Measurements from ENCODE around the gene PBX3.
A peak's percentile ranks its signal among the peaks of the same experiment; 100 is the strongest.
"Not testable (repeated sequence)": the region's sequence is repeated elsewhere in the genome, so short reads cannot be mapped to it uniquely, and the experiment has no call there.

PBX3 gene

DNA sequence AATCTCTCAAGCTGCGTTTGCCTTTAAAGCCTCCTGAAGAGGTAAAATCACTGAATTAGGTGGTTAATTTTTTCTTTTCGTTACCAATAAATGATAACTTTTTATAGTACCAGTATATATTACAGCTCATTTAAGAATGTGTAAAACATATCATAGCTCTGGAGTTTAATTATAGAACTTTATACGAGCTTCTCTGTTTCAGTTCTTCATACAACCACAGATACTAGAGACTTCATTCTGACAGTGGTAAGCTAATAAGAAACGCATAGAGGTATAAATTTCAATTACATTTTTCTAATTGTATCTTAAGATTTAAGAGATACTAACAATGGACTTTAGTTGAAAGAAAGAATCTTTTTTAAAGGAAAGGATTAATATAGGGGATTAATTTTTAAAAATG is 73.9 kb downstream of the PBX3 start:
- in situ Hi-C loops (cut with HindIII; ENCODE audit: low sequenced_read_pairs) = no loop called here
- H3K4me3 ChIP-seq (ENCODE audit: low read depth, low read length) = no peak overlapping the region
- no peak for TF ChIP-seq CTCF (IDR thresholded peaks at IDR 0.05; ENCODE audit: low read depth, low read length)
- DNase-seq (ENCODE audit: low read depth, low spot score) = no peak

- no peak for DNase-seq (ENCODE audit: low read depth, low spot score)
- TF ChIP-seq CTCF (IDR thresholded peaks at IDR 0.05; ENCODE audit: low read depth, low read length) = no peak
- in situ Hi-C loops (cut with HindIII; ENCODE audit: low sequenced_read_pairs) = no loop called here
- H3K4me3 ChIP-seq (ENCODE audit: low read depth, low read length) = no peak overlapping the region
Observed at GRCh38 chr9:125822160-125822559, 75.0 kb downstream of the PBX3 start.

GRCh38 chr9:125822902-125823301 is 75.7 kb downstream of the PBX3 start:
- H3K4me3 ChIP-seq (ENCODE audit: low read depth, low read length) = no peak overlapping the region

DNA sequence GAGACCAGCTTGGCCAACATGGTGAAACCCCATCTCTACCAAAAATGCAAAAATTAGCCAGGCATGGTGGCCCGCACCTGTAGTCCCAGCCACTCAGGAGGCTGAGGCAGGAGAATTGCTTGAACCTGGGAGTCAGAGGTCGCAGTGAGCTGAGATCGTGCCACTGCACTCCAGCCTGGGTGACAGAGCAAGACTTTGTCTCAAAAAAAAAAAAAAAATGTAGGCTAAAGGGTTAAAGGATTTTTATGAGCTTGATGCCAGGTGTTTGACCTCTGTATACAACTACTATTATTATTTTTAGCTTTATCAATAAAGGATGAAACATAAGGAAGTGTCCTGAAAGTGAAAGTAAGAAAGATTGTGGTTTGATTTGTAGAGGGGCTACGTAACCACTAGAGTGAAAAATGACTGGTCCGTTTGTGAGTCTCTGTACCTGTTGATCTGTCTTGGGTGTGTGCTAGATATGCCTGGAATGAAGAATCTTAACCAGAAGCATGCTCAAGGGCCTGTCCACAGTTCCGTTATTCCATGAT is 76.8 kb downstream of the PBX3 start:
- H3K4me3 ChIP-seq (ENCODE audit: low read depth, low read length); DNase-seq (ENCODE audit: low read depth, low spot score); in situ Hi-C loops (cut with HindIII; ENCODE audit: low sequenced_read_pairs): not testable (repeated sequence)

More at GRCh38 chr9:125822902-125823301, 75.7 kb downstream of the PBX3 start:
- in situ Hi-C loops (cut with HindIII; ENCODE audit: low sequenced_read_pairs) = no loop called here
- no peak for DNase-seq (ENCODE audit: low read depth, low spot score)
- no peak for TF ChIP-seq CTCF (IDR thresholded peaks at IDR 0.05; ENCODE audit: low read depth, low read length)

DNA sequence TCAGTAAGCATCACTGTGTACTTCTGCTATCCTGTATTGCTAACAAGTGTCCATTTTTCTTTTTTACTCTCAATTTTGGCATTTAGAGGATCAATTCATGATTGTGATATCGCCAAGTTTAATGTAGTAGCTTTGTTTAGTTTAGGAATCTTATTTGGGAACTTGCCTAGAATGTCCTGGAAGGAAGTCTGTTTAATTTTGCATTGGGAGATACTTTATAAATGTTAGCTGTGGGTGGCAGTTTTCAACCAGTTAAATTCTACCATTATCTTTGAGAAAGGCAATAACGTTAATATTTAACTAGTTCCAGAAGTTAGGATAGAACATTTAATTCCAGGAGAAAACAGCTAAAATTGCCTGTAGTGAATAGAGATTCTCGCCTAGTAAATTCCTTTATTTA is 78.6 kb downstream of the PBX3 start:
- no peak for TF ChIP-seq CTCF (IDR thresholded peaks at IDR 0.05; ENCODE audit: low read depth, low read length)
- in situ Hi-C loops (cut with HindIII; ENCODE audit: low sequenced_read_pairs) = no loop called here
- no peak overlapping the region for H3K4me3 ChIP-seq (ENCODE audit: low read depth, low read length)
- no peak for DNase-seq (ENCODE audit: low read depth, low spot score)

GRCh38 chr9:125826850-125827249 is 79.7 kb downstream of the PBX3 start:
- in situ Hi-C loops (cut with HindIII; ENCODE audit: low sequenced_read_pairs) = no loop called here
- no peak for DNase-seq (ENCODE audit: low read depth, low spot score)

GRCh38 chr9:125829743-125830142 is 82.6 kb downstream of the PBX3 start:
- no peak for TF ChIP-seq CTCF (IDR thresholded peaks at IDR 0.05; ENCODE audit: low read depth, low read length)
- no peak for DNase-seq (ENCODE audit: low read depth, low spot score)
- in situ Hi-C loops (cut with HindIII; ENCODE audit: low sequenced_read_pairs) = no loop called here
- H3K4me3 ChIP-seq (ENCODE audit: low read depth, low read length) = peak overlapping the region; percentile 12

More at GRCh38 chr9:125826850-125827249, 79.7 kb downstream of the PBX3 start:
- no peak overlapping the region for H3K4me3 ChIP-seq (ENCODE audit: low read depth, low read length)
- no peak for TF ChIP-seq CTCF (IDR thresholded peaks at IDR 0.05; ENCODE audit: low read depth, low read length)
